Measurements from ENCODE around the gene EFNA5.

DNA sequence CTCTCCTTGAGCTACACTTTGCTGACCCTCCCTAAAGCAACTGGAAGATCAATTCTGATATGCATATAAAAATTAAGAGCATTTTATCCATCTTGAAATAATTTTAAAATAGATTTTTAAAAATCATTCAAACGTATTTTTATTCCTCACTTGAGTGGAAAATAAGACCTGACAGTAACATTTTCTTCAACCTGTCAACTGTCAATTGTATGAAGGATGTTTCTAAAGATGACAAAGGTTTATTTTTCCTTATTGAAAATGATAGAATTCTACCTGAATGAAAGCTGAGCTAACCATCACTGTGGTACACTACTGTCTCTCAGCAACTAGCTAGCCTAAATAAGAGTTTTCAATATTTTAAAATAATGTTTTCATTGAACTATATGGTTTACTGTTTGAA, 7.0 kb downstream of the EFNA5 start:
- TF ChIP-seq, protein P1, sequence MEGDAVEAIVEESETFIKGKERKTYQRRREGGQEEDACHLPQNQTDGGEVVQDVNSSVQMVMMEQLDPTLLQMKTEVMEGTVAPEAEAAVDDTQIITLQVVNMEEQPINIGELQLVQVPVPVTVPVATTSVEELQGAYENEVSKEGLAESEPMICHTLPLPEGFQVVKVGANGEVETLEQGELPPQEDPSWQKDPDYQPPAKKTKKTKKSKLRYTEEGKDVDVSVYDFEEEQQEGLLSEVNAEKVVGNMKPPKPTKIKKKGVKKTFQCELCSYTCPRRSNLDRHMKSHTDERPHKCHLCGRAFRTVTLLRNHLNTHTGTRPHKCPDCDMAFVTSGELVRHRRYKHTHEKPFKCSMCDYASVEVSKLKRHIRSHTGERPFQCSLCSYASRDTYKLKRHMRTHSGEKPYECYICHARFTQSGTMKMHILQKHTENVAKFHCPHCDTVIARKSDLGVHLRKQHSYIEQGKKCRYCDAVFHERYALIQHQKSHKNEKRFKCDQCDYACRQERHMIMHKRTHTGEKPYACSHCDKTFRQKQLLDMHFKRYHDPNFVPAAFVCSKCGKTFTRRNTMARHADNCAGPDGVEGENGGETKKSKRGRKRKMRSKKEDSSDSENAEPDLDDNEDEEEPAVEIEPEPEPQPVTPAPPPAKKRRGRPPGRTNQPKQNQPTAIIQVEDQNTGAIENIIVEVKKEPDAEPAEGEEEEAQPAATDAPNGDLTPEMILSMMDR (IDR thresholded peaks at IDR 0.05) = no peak
- TF ChIP-seq POLR2AphosphoS5 (IDR thresholded peaks at IDR 0.05) = no peak
- no peak for TF ChIP-seq POLR2A (IDR thresholded peaks at IDR 0.05)

Measured in prostate gland (tissue), 2 donors.